Measurements from ENCODE around the gene COL23A1. TPM values are rescaled to one million over a fixed set of nuclear protein-coding genes. Genes with fewer than 3 reads are reported as not detected.

The COL23A1 gene
- polyA plus RNA-seq, 2 donors, result 0.59 to 0.75 TPM

GRCh38 chr5:178360222-178360925, 229.8 kb downstream of the COL23A1 start:
- no peak overlapping the region for H3K4me3 ChIP-seq (ENCODE audit: low read depth in 1 of 2, low read length in 2 of 2)
- H3K27ac ChIP-seq (ENCODE audit: low read depth in 2 of 2, low read length in 1 of 2), result no peak overlapping the region
- H3K9me3 ChIP-seq (ENCODE audit: control insufficient read depth in 2 of 2, insufficient read depth in 1 of 2, low read depth in 1 of 2, low read length in 1 of 2), result no peaks in the 10 kb centered on the region
- H3K4me1 ChIP-seq (ENCODE audit: control insufficient read depth in 2 of 2, insufficient read depth in 2 of 2, low read length in 1 of 2), result no peaks in the 10 kb centered on the region
- H3K27me3 ChIP-seq (ENCODE audit: control insufficient read depth in 1 of 2, insufficient read depth in 2 of 2, low read length in 2 of 2), result peaks cover 0 to 3% of the 10 kb centered on the region in 2 donors
- 79 to 83% methylated on average over 19 of the region's 19 CpGs for WGBS, 2 donors
- H3K36me3 ChIP-seq (ENCODE audit: control insufficient read depth in 2 of 2, insufficient read depth in 2 of 2, low read length in 1 of 2), result no peaks in the 10 kb centered on the region

GRCh38 chr5:178359738-178360137, 230.5 kb downstream of the COL23A1 start:
- no peak overlapping the region for H3K27ac ChIP-seq (ENCODE audit: low read depth in 2 of 2, low read length in 1 of 2)
- no peaks in the 10 kb centered on the region for H3K36me3 ChIP-seq (ENCODE audit: control insufficient read depth in 2 of 2, insufficient read depth in 2 of 2, low read length in 1 of 2)
- H3K4me1 ChIP-seq (ENCODE audit: control insufficient read depth in 2 of 2, insufficient read depth in 2 of 2, low read length in 1 of 2), result no peaks in the 10 kb centered on the region
- no peaks in the 10 kb centered on the region for H3K9me3 ChIP-seq (ENCODE audit: control insufficient read depth in 2 of 2, insufficient read depth in 1 of 2, low read depth in 1 of 2, low read length in 1 of 2)
- 62 to 65% methylated on average over 9 of the region's 9 CpGs for WGBS, 2 donors
- H3K4me3 ChIP-seq (ENCODE audit: low read depth in 1 of 2, low read length in 2 of 2), result no peak overlapping the region
- peaks cover 0 to 3% of the 10 kb centered on the region in 2 donors for H3K27me3 ChIP-seq (ENCODE audit: control insufficient read depth in 1 of 2, insufficient read depth in 2 of 2, low read length in 2 of 2)

- H3K27me3 ChIP-seq (ENCODE audit: control insufficient read depth in 1 of 2, insufficient read depth in 2 of 2, low read length in 2 of 2), result peaks cover 0 to 3% of the 10 kb centered on the region in 2 donors
- WGBS, 2 donors, result 68 to 76% methylated on average over 5 of the region's 5 CpGs
These were observed 232.5 kb downstream of the COL23A1 start for GRCh38 chr5:178357678-178358077.

GRCh38 chr5:178357121-178357521, 233.1 kb downstream of the COL23A1 start:
- 26 to 27% methylated on average over 13 of the region's 13 CpGs for WGBS, 2 donors
- H3K27me3 ChIP-seq (ENCODE audit: control insufficient read depth in 1 of 2, insufficient read depth in 2 of 2, low read length in 2 of 2), result no peaks in the 10 kb centered on the region
- H3K9me3 ChIP-seq (ENCODE audit: control insufficient read depth in 2 of 2, insufficient read depth in 1 of 2, low read depth in 1 of 2, low read length in 1 of 2), result no peaks in the 10 kb centered on the region
- no peaks in the 10 kb centered on the region for H3K4me1 ChIP-seq (ENCODE audit: control insufficient read depth in 2 of 2, insufficient read depth in 2 of 2, low read length in 1 of 2)
- no peak overlapping the region for H3K27ac ChIP-seq (ENCODE audit: low read depth in 2 of 2, low read length in 1 of 2)
- H3K36me3 ChIP-seq (ENCODE audit: control insufficient read depth in 2 of 2, insufficient read depth in 2 of 2, low read length in 1 of 2), result no peaks in the 10 kb centered on the region
- H3K4me3 ChIP-seq (ENCODE audit: low read depth in 1 of 2, low read length in 2 of 2), result no peak overlapping the region

More at GRCh38 chr5:178357678-178358077, 232.5 kb downstream of the COL23A1 start:
- Histone ChIP-seq H3K36me3 (ENCODE audit: control insufficient read depth in 2 of 2, insufficient read depth in 2 of 2, low read length in 1 of 2) (no peaks in the 10 kb centered on the region), H3K27ac (ENCODE audit: low read depth in 2 of 2, low read length in 1 of 2) (no peak overlapping the region), H3K9me3 (ENCODE audit: control insufficient read depth in 2 of 2, insufficient read depth in 1 of 2, low read depth in 1 of 2, low read length in 1 of 2) (no peaks in the 10 kb centered on the region), H3K4me1 (ENCODE audit: control insufficient read depth in 2 of 2, insufficient read depth in 2 of 2, low read length in 1 of 2) (no peaks in the 10 kb centered on the region), H3K4me3 (ENCODE audit: low read depth in 1 of 2, low read length in 2 of 2) (no peak overlapping the region)

GRCh38 chr5:178356431-178356872, 233.7 kb downstream of the COL23A1 start:
- H3K4me3 ChIP-seq (ENCODE audit: low read depth in 1 of 2, low read length in 2 of 2), result no peak overlapping the region
- WGBS, 2 donors, result 3 to 4% methylated on average over 13 of the region's 13 CpGs

GRCh38 chr5:178355671-178356070, 234.5 kb downstream of the COL23A1 start:
- Histone ChIP-seq H3K4me3 (ENCODE audit: low read depth in 1 of 2, low read length in 2 of 2) (no peak overlapping the region), H3K4me1 (ENCODE audit: control insufficient read depth in 2 of 2, insufficient read depth in 2 of 2, low read length in 1 of 2) (no peaks in the 10 kb centered on the region), H3K27me3 (ENCODE audit: control insufficient read depth in 1 of 2, insufficient read depth in 2 of 2, low read length in 2 of 2) (no peaks in the 10 kb centered on the region), H3K27ac (ENCODE audit: low read depth in 2 of 2, low read length in 1 of 2) (no peak overlapping the region), H3K36me3 (ENCODE audit: control insufficient read depth in 2 of 2, insufficient read depth in 2 of 2, low read length in 1 of 2) (no peaks in the 10 kb centered on the region), H3K9me3 (ENCODE audit: control insufficient read depth in 2 of 2, insufficient read depth in 1 of 2, low read depth in 1 of 2, low read length in 1 of 2) (peaks cover 0 to 3% of the 10 kb centered on the region in 2 donors)
- 77 to 83% methylated on average over 9 of the region's 9 CpGs for WGBS, 2 donors

More at GRCh38 chr5:178356431-178356872, 233.7 kb downstream of the COL23A1 start:
- no peaks in the 10 kb centered on the region for H3K4me1 ChIP-seq (ENCODE audit: control insufficient read depth in 2 of 2, insufficient read depth in 2 of 2, low read length in 1 of 2)
- no peaks in the 10 kb centered on the region for H3K36me3 ChIP-seq (ENCODE audit: control insufficient read depth in 2 of 2, insufficient read depth in 2 of 2, low read length in 1 of 2)
- no peaks in the 10 kb centered on the region for H3K27me3 ChIP-seq (ENCODE audit: control insufficient read depth in 1 of 2, insufficient read depth in 2 of 2, low read length in 2 of 2)
- H3K27ac ChIP-seq (ENCODE audit: low read depth in 2 of 2, low read length in 1 of 2), result no peak overlapping the region
- no peaks in the 10 kb centered on the region for H3K9me3 ChIP-seq (ENCODE audit: control insufficient read depth in 2 of 2, insufficient read depth in 1 of 2, low read depth in 1 of 2, low read length in 1 of 2)

GRCh38 chr5:178353461-178353860, 236.7 kb downstream of the COL23A1 start:
- WGBS, 2 donors, result 88 to 90% methylated on average over 9 of the region's 9 CpGs
- peaks cover 0 to 3% of the 10 kb centered on the region in 2 donors for H3K9me3 ChIP-seq (ENCODE audit: control insufficient read depth in 2 of 2, insufficient read depth in 1 of 2, low read depth in 1 of 2, low read length in 1 of 2)
- peaks cover 0 to 3% of the 10 kb centered on the region in 2 donors for H3K4me1 ChIP-seq (ENCODE audit: control insufficient read depth in 2 of 2, insufficient read depth in 2 of 2, low read length in 1 of 2)
- no peak overlapping the region for H3K4me3 ChIP-seq (ENCODE audit: low read depth in 1 of 2, low read length in 2 of 2)
- no peaks in the 10 kb centered on the region for H3K27me3 ChIP-seq (ENCODE audit: control insufficient read depth in 1 of 2, insufficient read depth in 2 of 2, low read length in 2 of 2)
- no peak overlapping the region for H3K27ac ChIP-seq (ENCODE audit: low read depth in 2 of 2, low read length in 1 of 2)
- no peaks in the 10 kb centered on the region for H3K36me3 ChIP-seq (ENCODE audit: control insufficient read depth in 2 of 2, insufficient read depth in 2 of 2, low read length in 1 of 2)

- H3K9me3 ChIP-seq (ENCODE audit: control insufficient read depth in 2 of 2, insufficient read depth in 1 of 2, low read depth in 1 of 2, low read length in 1 of 2), result peaks cover 0 to 3% of the 10 kb centered on the region in 2 donors
- no peak overlapping the region for H3K4me3 ChIP-seq (ENCODE audit: low read depth in 1 of 2, low read length in 2 of 2)
- H3K36me3 ChIP-seq (ENCODE audit: control insufficient read depth in 2 of 2, insufficient read depth in 2 of 2, low read length in 1 of 2), result no peaks in the 10 kb centered on the region
- H3K27ac ChIP-seq (ENCODE audit: low read depth in 2 of 2, low read length in 1 of 2), result no peak overlapping the region
- H3K4me1 ChIP-seq (ENCODE audit: control insufficient read depth in 2 of 2, insufficient read depth in 2 of 2, low read length in 1 of 2), result peaks cover 0 to 3% of the 10 kb centered on the region in 2 donors
- WGBS, 2 donors, result 92 to 94% methylated on average over 8 of the region's 8 CpGs
- no peaks in the 10 kb centered on the region for H3K27me3 ChIP-seq (ENCODE audit: control insufficient read depth in 1 of 2, insufficient read depth in 2 of 2, low read length in 2 of 2)
These were observed 238.2 kb downstream of the COL23A1 start for GRCh38 chr5:178352035-178352349.

GRCh38 chr5:178351221-178352034, 238.8 kb downstream of the COL23A1 start:
- H3K27me3 ChIP-seq (ENCODE audit: control insufficient read depth in 1 of 2, insufficient read depth in 2 of 2, low read length in 2 of 2), result no peaks in the 10 kb centered on the region
- H3K9me3 ChIP-seq (ENCODE audit: control insufficient read depth in 2 of 2, insufficient read depth in 1 of 2, low read depth in 1 of 2, low read length in 1 of 2), result peaks cover 0 to 3% of the 10 kb centered on the region in 2 donors
- H3K4me3 ChIP-seq (ENCODE audit: low read depth in 1 of 2, low read length in 2 of 2), result no peak overlapping the region
- WGBS, 2 donors, result 83 to 86% methylated on average over 18 of the region's 18 CpGs
- H3K4me1 ChIP-seq (ENCODE audit: control insufficient read depth in 2 of 2, insufficient read depth in 2 of 2, low read length in 1 of 2), result peaks cover 0 to 3% of the 10 kb centered on the region in 2 donors
- H3K36me3 ChIP-seq (ENCODE audit: control insufficient read depth in 2 of 2, insufficient read depth in 2 of 2, low read length in 1 of 2), result no peaks in the 10 kb centered on the region
- no peak overlapping the region for H3K27ac ChIP-seq (ENCODE audit: low read depth in 2 of 2, low read length in 1 of 2)
